PFSK-1 (cell line): Measurements from ENCODE around the gene CNDP2.

Experiments used
- POLR2AphosphoS5 ChIP-seq: IDR thresholded peaks from 2 replicates; pipeline ENCODE4 v1.6.1; 2012; ENCODE audit warnings: low read depth, mild to moderate bottlenecking, control low read depth, low read length, moderate library complexity
- SIN3A ChIP-seq: IDR thresholded peaks from 2 replicates; pipeline ENCODE4 v1.6.1; 2012; ENCODE audit warnings: mild to moderate bottlenecking, low read length, moderate library complexity, borderline replicate concordance; ENCODE audit not compliant: insufficient read depth
- TF ChIP-seq, protein P1 (sequence below), 2 experiments: IDR thresholded peaks; 2 replicates each; pipeline versions ENCODE4 v1.6.1 to v1.8.0; 2011 to 2012; ENCODE audit warnings: low read depth in 2 of 2, low read length in 2 of 2, control low read depth in 1 of 2, inconsistent platforms in 1 of 2, mild to moderate bottlenecking in 1 of 2, moderate library complexity in 1 of 2; ENCODE audit not compliant: insufficient read depth in 1 of 2

GRCh38 chr18:74541703-74542555 is 45.8 kb downstream of the CNDP2 start:
- TF ChIP-seq SIN3A (no peak), POLR2AphosphoS5 (no peak)
- TF ChIP-seq, protein P1, sequence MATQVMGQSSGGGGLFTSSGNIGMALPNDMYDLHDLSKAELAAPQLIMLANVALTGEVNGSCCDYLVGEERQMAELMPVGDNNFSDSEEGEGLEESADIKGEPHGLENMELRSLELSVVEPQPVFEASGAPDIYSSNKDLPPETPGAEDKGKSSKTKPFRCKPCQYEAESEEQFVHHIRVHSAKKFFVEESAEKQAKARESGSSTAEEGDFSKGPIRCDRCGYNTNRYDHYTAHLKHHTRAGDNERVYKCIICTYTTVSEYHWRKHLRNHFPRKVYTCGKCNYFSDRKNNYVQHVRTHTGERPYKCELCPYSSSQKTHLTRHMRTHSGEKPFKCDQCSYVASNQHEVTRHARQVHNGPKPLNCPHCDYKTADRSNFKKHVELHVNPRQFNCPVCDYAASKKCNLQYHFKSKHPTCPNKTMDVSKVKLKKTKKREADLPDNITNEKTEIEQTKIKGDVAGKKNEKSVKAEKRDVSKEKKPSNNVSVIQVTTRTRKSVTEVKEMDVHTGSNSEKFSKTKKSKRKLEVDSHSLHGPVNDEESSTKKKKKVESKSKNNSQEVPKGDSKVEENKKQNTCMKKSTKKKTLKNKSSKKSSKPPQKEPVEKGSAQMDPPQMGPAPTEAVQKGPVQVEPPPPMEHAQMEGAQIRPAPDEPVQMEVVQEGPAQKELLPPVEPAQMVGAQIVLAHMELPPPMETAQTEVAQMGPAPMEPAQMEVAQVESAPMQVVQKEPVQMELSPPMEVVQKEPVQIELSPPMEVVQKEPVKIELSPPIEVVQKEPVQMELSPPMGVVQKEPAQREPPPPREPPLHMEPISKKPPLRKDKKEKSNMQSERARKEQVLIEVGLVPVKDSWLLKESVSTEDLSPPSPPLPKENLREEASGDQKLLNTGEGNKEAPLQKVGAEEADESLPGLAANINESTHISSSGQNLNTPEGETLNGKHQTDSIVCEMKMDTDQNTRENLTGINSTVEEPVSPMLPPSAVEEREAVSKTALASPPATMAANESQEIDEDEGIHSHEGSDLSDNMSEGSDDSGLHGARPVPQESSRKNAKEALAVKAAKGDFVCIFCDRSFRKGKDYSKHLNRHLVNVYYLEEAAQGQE (IDR thresholded peaks at IDR 0.05; ENCODE audit: insufficient read depth in 1 of 2, low read depth in 2 of 2, low read length in 2 of 2), result no peak
